Spleen (tissue), 11 donors: Measurements from ENCODE around the gene SPATA6L. TPM values are rescaled to one million over a fixed set of nuclear protein-coding genes. Genes with fewer than 3 reads are reported as not detected.

Experiments used
- DNase-seq: peaks from one replicate; pipeline ENCODE4 v3.0.0-alpha.2; 2020
- H3K27ac ChIP-seq, 8 donors: fragments of 200-600 bp; sonication (generic) in 7 of 8; 1 replicate in 4 of 8; 2 replicates in 4 of 8; pipeline versions ENCODE4 v1.5.0 to v1.8.0; 2016 to 2021; ENCODE audit warnings: inconsistent platforms in 4 of 8, mild to moderate bottlenecking in 4 of 8, moderate library complexity in 1 of 8
- H3K27me3 ChIP-seq, 7 donors: fragments of 200-600 bp; sonication (generic) in 6 of 7; replicated peaks in 1 of 7; 1 replicate in 4 of 7; 2 replicates in 3 of 7; pipeline versions ENCODE4 v1.5.0 to v1.8.0; 2016 to 2021; ENCODE audit warnings: inconsistent platforms in 3 of 7, mild to moderate bottlenecking in 1 of 7
- H3K36me3 ChIP-seq, 6 donors: fragments of 200-600 bp; sonication (generic) in 5 of 6; 1 replicate in 4 of 6; 2 replicates in 2 of 6; pipeline versions ENCODE4 v1.5.0 to v1.8.0; 2016 to 2021; ENCODE audit warnings: inconsistent platforms in 2 of 6
- H3K4me1 ChIP-seq, 6 donors: fragments of 200-600 bp; sonication (generic) in 5 of 6; 1 replicate in 3 of 6; 2 replicates in 3 of 6; pipeline versions ENCODE4 v1.5.0 to v1.8.0; 2016 to 2021; ENCODE audit warnings: inconsistent platforms in 3 of 6
- H3K4me3 ChIP-seq, 8 donors: fragments of 200-600 bp; sonication (generic) in 7 of 8; 1 replicate in 4 of 8; 2 replicates in 4 of 8; pipeline versions ENCODE4 v1.5.0 to v1.8.0; 2016 to 2021; ENCODE audit warnings: inconsistent platforms in 4 of 8, mild to moderate bottlenecking in 4 of 8, moderate library complexity in 2 of 8
- H3K9me3 ChIP-seq, 8 donors: fragments of 200-600 bp; sonication (generic) in 7 of 8; 1 replicate in 4 of 8; 2 replicates in 4 of 8; pipeline versions ENCODE4 v1.5.0 to v1.8.0; 2016 to 2021; ENCODE audit warnings: inconsistent platforms in 4 of 8
- POLR2A ChIP-seq, 3 donors: fragments of 450-650 bp; IDR thresholded peaks; one replicate each; pipeline ENCODE4 v1.5.1; 2017; ENCODE audit warnings: antibody characterized with exemption in 3 of 3, mild to moderate bottlenecking in 1 of 3
- POLR2AphosphoS5 ChIP-seq, 3 donors: sonication (generic); formaldehyde crosslinking; IDR thresholded peaks; one replicate each; pipeline ENCODE4 v1.5.1; 2017; ENCODE audit warnings: antibody characterized with exemption in 3 of 3
- WGBS, 5 donors: extraction: QIAGEN DNeasy Blood & Tissue Kit in 3 of 5; methylation state at CpG; one replicate each; pipeline versions ENCODE4 v1.1.5 to v1.1.7; 2013 to 2018; 5-methylcytosine and 5-hydroxymethylcytosine counted together
- intact Hi-C: fragments of 100-400 bp; cut with DNase I; formaldehyde crosslinking; loops from one replicate; pipeline ENCODE4 v1.15.0; 2023; ENCODE audit warnings: low total_unique reads
- polyA plus RNA-seq, 3 donors: library from polyadenylated mRNA; stranded (reverse); fragments of 200-250 nt; gene quantifications; one replicate each; pipeline ENCODE4 v1.2.1, GENCODE V29; 2013
- total RNA-seq, 7 donors: library from RNA; depleted of rRNA in 3 of 7; stranded (reverse); fragments of >200 nt in 3 of 7; fragmentation: NEBNext Ultra II Directional in 4 of 7; extraction: Animal tissue kit (Norgen Biotek cat#: 25700) in 4 of 7; gene quantifications; one replicate each; pipeline versions ENCODE4 v1.1.0 to v1.2.1, GENCODE V29; 2016 to 2021
- TF ChIP-seq, protein P1 (sequence below), 11 experiments: fragments of 200-600 bp in 7 of 11; fragments of 450-650 bp in 4 of 11; sonication (generic) in 4 of 11; IDR thresholded peaks in 8 of 11; conservative IDR thresholded peaks in 3 of 11; 1 replicate in 7 of 11; 2 replicates in 4 of 11; pipeline versions ENCODE4 v1.4.0 to v1.8.0; 2016 to 2021; ENCODE audit warnings: antibody characterized with exemption in 11 of 11, inconsistent platforms in 4 of 11, mild to moderate bottlenecking in 1 of 11
- donor health status: healthy with polysubstance abuse.
- donor health status: DM: no; HTN: no; CAD: no; lungs with moderate emphysema.
- donor health status: DM: no; HTN: no; CAD: no.
- donor health status: Bipolar disorder and iron deficiency.
- donor health status: healthy.
- donor health status: DM: no; HTN: no; CAD: no.
- donor health status: DM: yes; HTN: yes; CAD: no.

The SPATA6L gene
- total and polyA plus RNA-seq, 10 donors = 0.32 to 5.7 (median 1.1) TPM

DNA sequence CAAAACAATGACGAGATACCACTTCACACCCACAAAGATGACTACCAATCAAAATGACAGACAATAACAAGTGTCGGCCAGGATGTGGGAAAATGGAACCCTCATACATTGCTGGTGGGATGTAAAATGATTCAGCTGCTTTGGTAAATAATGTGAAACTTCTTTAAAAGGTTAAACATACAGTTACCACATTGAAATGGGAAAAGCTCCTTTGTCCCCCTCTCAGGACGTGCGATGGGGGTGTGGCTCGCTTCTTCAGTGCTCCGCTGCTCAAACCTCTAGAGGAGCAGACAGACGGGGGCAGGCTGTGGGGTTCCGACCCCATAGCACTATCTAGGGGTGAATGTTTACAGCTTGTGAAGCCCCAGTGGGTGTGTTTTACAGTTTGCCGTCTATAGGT is 12.2 kb downstream of the SPATA6L start:
- no peak for TF ChIP-seq POLR2A (IDR thresholded peaks at IDR 0.05)
- no peak for TF ChIP-seq POLR2AphosphoS5 (IDR thresholded peaks at IDR 0.05)
- no peaks in the 10 kb centered on the region for H3K36me3 ChIP-seq
- H3K4me1 ChIP-seq = no peaks in the 10 kb centered on the region
- H3K27ac ChIP-seq = no peak overlapping the region
- DNase-seq = no peak
- 80 to 89% (median 86%) methylated on average over 9 of the region's 9 CpGs for WGBS, 5 donors
- no peak overlapping the region for H3K4me3 ChIP-seq
- no peaks in the 10 kb centered on the region for H3K9me3 ChIP-seq
- H3K27me3 ChIP-seq = no peaks in the 10 kb centered on the region
- intact Hi-C loops = no loop called here

DNA sequence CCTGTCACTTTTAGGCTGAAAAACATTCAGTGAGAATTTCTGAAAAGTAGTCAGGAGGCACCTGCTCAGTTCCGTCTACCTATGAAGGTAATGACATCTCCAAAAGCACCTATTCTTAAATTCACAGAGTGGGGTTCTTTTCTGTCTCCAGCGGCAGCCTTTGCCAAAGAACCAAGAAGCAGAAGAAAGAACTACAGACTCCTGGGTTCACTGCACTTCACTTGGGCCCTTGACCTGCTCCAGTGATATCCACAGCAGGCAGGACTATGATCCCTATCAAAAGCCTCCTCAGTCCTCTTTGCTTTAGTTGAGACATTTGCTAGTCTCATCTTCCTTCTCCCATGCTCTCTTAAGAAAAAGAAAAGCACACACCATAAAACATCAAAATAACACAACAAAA is 23.9 kb downstream of the SPATA6L start:
- TF ChIP-seq, protein P1, sequence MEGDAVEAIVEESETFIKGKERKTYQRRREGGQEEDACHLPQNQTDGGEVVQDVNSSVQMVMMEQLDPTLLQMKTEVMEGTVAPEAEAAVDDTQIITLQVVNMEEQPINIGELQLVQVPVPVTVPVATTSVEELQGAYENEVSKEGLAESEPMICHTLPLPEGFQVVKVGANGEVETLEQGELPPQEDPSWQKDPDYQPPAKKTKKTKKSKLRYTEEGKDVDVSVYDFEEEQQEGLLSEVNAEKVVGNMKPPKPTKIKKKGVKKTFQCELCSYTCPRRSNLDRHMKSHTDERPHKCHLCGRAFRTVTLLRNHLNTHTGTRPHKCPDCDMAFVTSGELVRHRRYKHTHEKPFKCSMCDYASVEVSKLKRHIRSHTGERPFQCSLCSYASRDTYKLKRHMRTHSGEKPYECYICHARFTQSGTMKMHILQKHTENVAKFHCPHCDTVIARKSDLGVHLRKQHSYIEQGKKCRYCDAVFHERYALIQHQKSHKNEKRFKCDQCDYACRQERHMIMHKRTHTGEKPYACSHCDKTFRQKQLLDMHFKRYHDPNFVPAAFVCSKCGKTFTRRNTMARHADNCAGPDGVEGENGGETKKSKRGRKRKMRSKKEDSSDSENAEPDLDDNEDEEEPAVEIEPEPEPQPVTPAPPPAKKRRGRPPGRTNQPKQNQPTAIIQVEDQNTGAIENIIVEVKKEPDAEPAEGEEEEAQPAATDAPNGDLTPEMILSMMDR (IDR thresholded peaks at IDR 0.05 in 8 of 11, conservative IDR thresholded peaks at IDR 0.05 in 3 of 11) = no peak
- H3K4me3 ChIP-seq = no peak overlapping the region
- H3K27ac ChIP-seq = no peak overlapping the region
- 90 to 97% (median 95%) methylated on average over 2 of the region's 2 CpGs for WGBS, 5 donors
- DNase-seq = no peak
- no peaks in the 10 kb centered on the region for H3K27me3 ChIP-seq
- intact Hi-C loops = no loop called here
- no peaks in the 10 kb centered on the region for H3K9me3 ChIP-seq
- H3K36me3 ChIP-seq = no peaks in the 10 kb centered on the region
- no peaks in the 10 kb centered on the region for H3K4me1 ChIP-seq

DNA sequence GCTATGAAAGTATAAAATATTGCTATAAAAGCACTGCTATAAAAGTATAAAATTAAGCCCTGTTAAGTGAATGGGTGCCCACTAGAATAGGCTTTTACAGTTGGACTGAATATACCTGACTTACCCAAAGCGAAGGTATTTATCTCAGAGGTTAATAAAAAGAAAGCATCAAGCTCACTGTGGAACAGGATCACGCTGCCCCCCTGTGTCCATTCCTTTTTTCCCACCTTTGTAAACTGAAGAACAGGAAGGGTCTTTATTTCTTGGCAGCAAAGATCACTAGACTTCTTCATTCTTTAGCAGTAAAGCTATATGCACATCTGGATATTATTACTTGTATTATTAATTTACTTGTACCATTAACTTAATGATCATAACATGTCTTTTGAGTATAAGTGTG is 26.3 kb downstream of the SPATA6L start:
- TF ChIP-seq, protein P1 (IDR thresholded peaks at IDR 0.05 in 8 of 11, conservative IDR thresholded peaks at IDR 0.05 in 3 of 11) = peak in 6 of 11 experiments; percentile 17 to 33 (median 21)
- no peak for TF ChIP-seq POLR2AphosphoS5 (IDR thresholded peaks at IDR 0.05)
- intact Hi-C loops = no loop called here
- 55 to 78% (median 67%) methylated on average over 2 of the region's 2 CpGs for WGBS, 5 donors
- Histone ChIP-seq H3K27ac (no peak overlapping the region), H3K9me3 (no peaks in the 10 kb centered on the region), H3K4me1 (no peaks in the 10 kb centered on the region), H3K4me3 (no peak overlapping the region), H3K36me3 (no peaks in the 10 kb centered on the region), H3K27me3 (no peaks in the 10 kb centered on the region)
- DNase-seq = no peak

DNA sequence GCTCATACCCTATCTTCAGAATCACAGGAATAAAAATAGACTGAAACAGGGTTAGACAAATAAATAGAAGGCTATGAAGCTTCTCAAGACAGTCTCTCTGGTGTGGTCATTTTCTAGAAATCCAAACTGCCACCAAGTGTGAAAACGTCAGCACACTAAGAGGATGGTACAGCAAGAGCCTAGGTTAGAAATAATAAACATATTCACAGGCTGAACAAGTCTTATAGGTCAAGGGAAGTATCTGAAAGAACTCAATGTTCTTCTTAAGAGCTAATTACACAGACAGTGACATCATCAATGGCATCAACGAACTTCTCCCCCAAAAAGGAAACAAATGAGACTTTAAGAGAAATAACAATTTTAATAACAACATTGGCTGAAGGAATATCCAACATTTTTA is 26.9 kb downstream of the SPATA6L start:
- no peaks in the 10 kb centered on the region for H3K27me3 ChIP-seq
- intact Hi-C loops = no loop called here

More for the DNA sequence above, 26.9 kb downstream of the SPATA6L start:
- H3K9me3 ChIP-seq = no peaks in the 10 kb centered on the region
- no peak for DNase-seq
- H3K36me3 ChIP-seq = no peaks in the 10 kb centered on the region
- TF ChIP-seq POLR2AphosphoS5 (IDR thresholded peaks at IDR 0.05) (no peak), POLR2A (IDR thresholded peaks at IDR 0.05) (no peak)
- TF ChIP-seq, protein P1 (IDR thresholded peaks at IDR 0.05 in 8 of 11, conservative IDR thresholded peaks at IDR 0.05 in 3 of 11) = no peak
- H3K4me3 ChIP-seq = no peak overlapping the region
- no peaks in the 10 kb centered on the region for H3K4me1 ChIP-seq
- WGBS, 5 donors = 50 to 74% (median 57%) methylated on average over 2 of the region's 2 CpGs
- no peak overlapping the region for H3K27ac ChIP-seq
